ENCODE data around the gene ZNRF1.

ZNRF1 gene

GRCh38 chr16:75105306-75106061, 106.7 kb downstream of the ZNRF1 start:
- no peak for DNase-seq (ENCODE audit: low read depth)
- TF ChIP-seq CTCF (conservative IDR thresholded peaks at IDR 0.05; ENCODE audit: control insufficient read depth, insufficient read depth, low read depth, low read length) = no peak
- no peak overlapping the region for H3K4me3 ChIP-seq (ENCODE audit: control insufficient read depth, low read depth, low read length)

- TF ChIP-seq CTCF (conservative IDR thresholded peaks at IDR 0.05; ENCODE audit: control insufficient read depth, insufficient read depth, low read depth, low read length) = no peak
- no peak for DNase-seq (ENCODE audit: low read depth)
- no peak overlapping the region for H3K4me3 ChIP-seq (ENCODE audit: control insufficient read depth, low read depth, low read length)
These were observed 107.8 kb downstream of the ZNRF1 start for GRCh38 chr16:75106351-75107274.

- no peak for TF ChIP-seq CTCF (conservative IDR thresholded peaks at IDR 0.05; ENCODE audit: control insufficient read depth, insufficient read depth, low read depth, low read length)
- H3K4me3 ChIP-seq (ENCODE audit: control insufficient read depth, low read depth, low read length) = no peak overlapping the region
- DNase-seq (ENCODE audit: low read depth) = no peak
These were observed 108.7 kb downstream of the ZNRF1 start for GRCh38 chr16:75107505-75107904.

- H3K4me3 ChIP-seq (ENCODE audit: control insufficient read depth, low read depth, low read length) = no peak overlapping the region
- no peak for TF ChIP-seq CTCF (conservative IDR thresholded peaks at IDR 0.05; ENCODE audit: control insufficient read depth, insufficient read depth, low read depth, low read length)
- peak; percentile 95 for DNase-seq (ENCODE audit: low read depth)
These were observed 110.2 kb downstream of the ZNRF1 start for GRCh38 chr16:75108792-75109731.

GRCh38 chr16:75109732-75110243, 111.0 kb downstream of the ZNRF1 start:
- H3K4me3 ChIP-seq (ENCODE audit: control insufficient read depth, low read depth, low read length) = no peak overlapping the region
- DNase-seq (ENCODE audit: low read depth) = no peak
- no peak for TF ChIP-seq CTCF (conservative IDR thresholded peaks at IDR 0.05; ENCODE audit: control insufficient read depth, insufficient read depth, low read depth, low read length)
